ENCODE data around the gene ZC3H4. TPM values are rescaled to one million over a fixed set of nuclear protein-coding genes. Genes with fewer than 3 reads are reported as not detected.

The ZC3H4 gene
- 94.4 and 94.8 TPM in 2 replicates for total RNA-seq (2021)
- percentile 86 among the genes with signal in this experiment for Bru-seq, nascent RNA
- BruChase-seq, experiment 1, labeled RNA remaining after a 2-hour chase = percentile 81 among the genes with signal in this experiment
- BruChase-seq, experiment 2, labeled RNA remaining after a 6-hour chase = percentile 86 among the genes with signal in this experiment
- long read RNA-seq, partial matches to known transcripts = 21 of 21 reads
- long read RNA-seq, other reads (novel, unspliced or antisense) = 0 of 21 reads

- intact Hi-C loops (cut with micrococcal nuclease; ENCODE audit: unreplicated experiment) = loop anchor here (1.0 to 10.0 kb wide), 2 partner anchors 253 to 328 kb away; partner anchors contain the start of genes ARHGAP35 and SLC1A5
- no peak for TF ChIP-seq EZH2 (IDR thresholded peaks at IDR 0.05; ENCODE audit: borderline replicate concordance, low read depth, low read length, poor library complexity, severe bottlenecking)
- no peak for TF ChIP-seq CTCF (conservative IDR thresholded peaks at IDR 0.05; ENCODE audit: low read depth, low read length)
- H3K36me3 ChIP-seq (ENCODE audit: insufficient read depth, low read length, poor library complexity, severe bottlenecking) = peaks cover 15% of the 10 kb centered on the region
- peak within 1 kb of the TSS; percentile 100 for H3K27ac ChIP-seq (ENCODE audit: low read depth, low read length, poor library complexity, severe bottlenecking)
- POLR2A ChIA-PET (ENCODE audit: low non-redundant PET) = interaction anchor here (0.5 to 1.3 kb wide), 9 partner anchors 16 to 800 kb away, joined by 3 to 9 read pairs (median 3); partner anchors contain the start of genes CCDC9 and PRKD2
- H3K4me3 ChIP-seq (ENCODE audit: low read depth, low read length, poor library complexity, severe bottlenecking) = peak within 1 kb of the TSS; percentile 96
- no peaks in the 10 kb centered on the region for H3K9me3 ChIP-seq (ENCODE audit: low read depth, low read length, poor library complexity, severe bottlenecking)
- DNase-seq (ENCODE audit: low spot score) = peak; percentile 100
- CTCF ChIA-PET = interaction anchor here (0.5 to 0.8 kb wide), 3 partner anchors 34 to 184 kb away, joined by 3 to 13 read pairs (median 3); no protein-coding TSS in a partner anchor
- H3K4me1 ChIP-seq (ENCODE audit: insufficient read depth, low read length, poor library complexity, severe bottlenecking) = peaks cover 25% of the 10 kb centered on the region
- BruUV-seq (replicated peaks) = no TSS peak
- no peaks in the 10 kb centered on the region for H3K27me3 ChIP-seq (replicated peaks; ENCODE audit: insufficient read depth, low read depth, low read length, poor library complexity)
Measured at GRCh38 chr19:47112997-47113849, at the start of gene ZC3H4. ZC3H4 (minus strand) TSS chr19:47113776; CDS start chr19:47112584, 1,192 bp downstream.

- Histone ChIP-seq H3K27me3 (replicated peaks; ENCODE audit: insufficient read depth, low read depth, low read length, poor library complexity) (no peaks in the 10 kb centered on the region), H3K4me1 (ENCODE audit: insufficient read depth, low read length, poor library complexity, severe bottlenecking) (peaks cover 3% of the 10 kb centered on the region), H3K27ac (ENCODE audit: low read depth, low read length, poor library complexity, severe bottlenecking) (no peak overlapping the region), H3K36me3 (ENCODE audit: insufficient read depth, low read length, poor library complexity, severe bottlenecking) (peaks cover 67% of the 10 kb centered on the region), H3K4me3 (ENCODE audit: low read depth, low read length, poor library complexity, severe bottlenecking) (no peak overlapping the region), H3K9me3 (ENCODE audit: low read depth, low read length, poor library complexity, severe bottlenecking) (no peaks in the 10 kb centered on the region)
- no peak for DNase-seq (ENCODE audit: low spot score)
- TF ChIP-seq CTCF (conservative IDR thresholded peaks at IDR 0.05; ENCODE audit: low read depth, low read length) (no peak), EZH2 (IDR thresholded peaks at IDR 0.05; ENCODE audit: borderline replicate concordance, low read depth, low read length, poor library complexity, severe bottlenecking) (no peak)
- CTCF ChIA-PET = no interaction called here
- POLR2A ChIA-PET (ENCODE audit: low non-redundant PET) = no interaction called here
- intact Hi-C loops (cut with micrococcal nuclease; ENCODE audit: unreplicated experiment) = no loop called here
- no TSS peak for BruUV-seq (replicated peaks)
Measured at GRCh38 chr19:47161876-47162489, 48.4 kb upstream of the ZC3H4 start.

- Histone ChIP-seq H3K27ac (ENCODE audit: low read depth, low read length, poor library complexity, severe bottlenecking) (peak overlapping the region; percentile 20), H3K4me3 (ENCODE audit: low read depth, low read length, poor library complexity, severe bottlenecking) (no peak overlapping the region), H3K4me1 (ENCODE audit: insufficient read depth, low read length, poor library complexity, severe bottlenecking) (peaks cover 6% of the 10 kb centered on the region), H3K27me3 (replicated peaks; ENCODE audit: insufficient read depth, low read depth, low read length, poor library complexity) (no peaks in the 10 kb centered on the region), H3K9me3 (ENCODE audit: low read depth, low read length, poor library complexity, severe bottlenecking) (no peaks in the 10 kb centered on the region), H3K36me3 (ENCODE audit: insufficient read depth, low read length, poor library complexity, severe bottlenecking) (peaks cover 81% of the 10 kb centered on the region)
- no TSS peak for BruUV-seq (replicated peaks)
- DNase-seq (ENCODE audit: low spot score) = no peak
- CTCF ChIA-PET = interaction anchor here (0.5 kb wide), 1 partner anchor 354 kb away, joined by 3 read pairs; no protein-coding TSS in a partner anchor
- no peak for TF ChIP-seq EZH2 (IDR thresholded peaks at IDR 0.05; ENCODE audit: borderline replicate concordance, low read depth, low read length, poor library complexity, severe bottlenecking)
- no peak for TF ChIP-seq CTCF (conservative IDR thresholded peaks at IDR 0.05; ENCODE audit: low read depth, low read length)
- intact Hi-C loops (cut with micrococcal nuclease; ENCODE audit: unreplicated experiment) = loop anchor here (10.0 kb wide), 1 partner anchor 86 kb away; no protein-coding TSS in a partner anchor
- POLR2A ChIA-PET (ENCODE audit: low non-redundant PET) = no interaction called here
Measured at GRCh38 chr19:47158879-47159503, 45.4 kb upstream of the ZC3H4 start.

All from A673 (cell line).